Neural crest cell (in vitro differentiated cells): ENCODE results near the gene CHMP6. TPM values are rescaled to one million over a fixed set of nuclear protein-coding genes. Genes with fewer than 3 reads are reported as not detected.

Experiments
- DNase-seq: peaks from one replicate; pipeline ENCODE4 v3.0.0; 2021; ENCODE audit warnings: low read depth, mixed read lengths, low spot score
- H3K27ac Mint-ChIP-seq: one replicate; pipeline ENCODE4 v1.8.0; 2021; ENCODE audit warnings: mild to moderate bottlenecking, mixed read lengths; ENCODE audit not compliant: unreplicated experiment
- H3K27me3 Mint-ChIP-seq: 2 replicates; pipeline ENCODE4 v1.8.0; 2021; ENCODE audit warnings: low read depth, mild to moderate bottlenecking, mixed read lengths
- H3K36me3 Mint-ChIP-seq: 2 replicates; pipeline ENCODE4 v1.8.0; 2021; ENCODE audit warnings: low read depth, mild to moderate bottlenecking, mixed read lengths
- H3K4me1 Mint-ChIP-seq: 2 replicates; pipeline ENCODE4 v1.8.0; 2021; ENCODE audit warnings: mixed read lengths
- H3K4me3 Mint-ChIP-seq: one replicate; pipeline ENCODE4 v1.8.0; 2021; ENCODE audit warnings: mild to moderate bottlenecking, mixed read lengths
- H3K9me3 Mint-ChIP-seq: 2 replicates; pipeline ENCODE4 v1.8.0; 2021; ENCODE audit warnings: mixed read lengths
- CTCF ChIP-seq: fragments of 200-600 bp; sonication (generic); conservative IDR thresholded peaks from 2 replicates; pipeline ENCODE4 v1.5.0; 2021; ENCODE audit warnings: antibody characterized with exemption, mild to moderate bottlenecking
- long read RNA-seq: library from polyadenylated mRNA; unstranded; transcript quantifications from one replicate; pipeline ENCODE4 v2.0.0, GENCODE V29; 2020
- total RNA-seq: library from RNA; stranded (reverse); gene quantifications from 2 replicates; pipeline ENCODE4 v1.2.1, GENCODE V29; 2021

CHMP6 gene
- total RNA-seq: 32.7 and 33.2 TPM in 2 replicates
- long read RNA-seq, transcript CHMP6-201 (8 exons, 1,664 nt): major isoform, 16 of 19 reads
- long read RNA-seq, partial matches to known transcripts: 2 of 19 reads
- long read RNA-seq, other reads (novel, unspliced or antisense): 1 of 19 reads

- Mint-ChIP-seq H3K27me3 (peaks cover 12% of the 10 kb centered on the region), H3K4me1 (peaks cover 17% of the 10 kb centered on the region), H3K36me3 (no peaks in the 10 kb centered on the region), H3K4me3 (peak within 1 kb of the TSS; percentile 89), H3K9me3 (no peaks in the 10 kb centered on the region), H3K27ac (no peak within 1 kb of the TSS)
- DNase-seq: peak; percentile 66
- TF ChIP-seq CTCF: peak; percentile 32
These were observed at the start of gene CHMP6 for GRCh38 chr17:80991645-80992076. Gene CHMP6 (plus strand): TSS chr17:80991841. CDS start chr17:80991919, 78 bp downstream.

- Mint-ChIP-seq H3K9me3 (peaks cover 2% of the 10 kb centered on the region), H3K27me3 (peaks cover 9% of the 10 kb centered on the region), H3K27ac (no peak overlapping the region), H3K4me1 (peaks cover 17% of the 10 kb centered on the region), H3K36me3 (peaks cover 17% of the 10 kb centered on the region), H3K4me3 (no peak overlapping the region)
- no peak for DNase-seq
- TF ChIP-seq CTCF: no peak
These were observed 49.0 kb upstream of the CHMP6 start for GRCh38 chr17:80942423-80943345.

DNA sequence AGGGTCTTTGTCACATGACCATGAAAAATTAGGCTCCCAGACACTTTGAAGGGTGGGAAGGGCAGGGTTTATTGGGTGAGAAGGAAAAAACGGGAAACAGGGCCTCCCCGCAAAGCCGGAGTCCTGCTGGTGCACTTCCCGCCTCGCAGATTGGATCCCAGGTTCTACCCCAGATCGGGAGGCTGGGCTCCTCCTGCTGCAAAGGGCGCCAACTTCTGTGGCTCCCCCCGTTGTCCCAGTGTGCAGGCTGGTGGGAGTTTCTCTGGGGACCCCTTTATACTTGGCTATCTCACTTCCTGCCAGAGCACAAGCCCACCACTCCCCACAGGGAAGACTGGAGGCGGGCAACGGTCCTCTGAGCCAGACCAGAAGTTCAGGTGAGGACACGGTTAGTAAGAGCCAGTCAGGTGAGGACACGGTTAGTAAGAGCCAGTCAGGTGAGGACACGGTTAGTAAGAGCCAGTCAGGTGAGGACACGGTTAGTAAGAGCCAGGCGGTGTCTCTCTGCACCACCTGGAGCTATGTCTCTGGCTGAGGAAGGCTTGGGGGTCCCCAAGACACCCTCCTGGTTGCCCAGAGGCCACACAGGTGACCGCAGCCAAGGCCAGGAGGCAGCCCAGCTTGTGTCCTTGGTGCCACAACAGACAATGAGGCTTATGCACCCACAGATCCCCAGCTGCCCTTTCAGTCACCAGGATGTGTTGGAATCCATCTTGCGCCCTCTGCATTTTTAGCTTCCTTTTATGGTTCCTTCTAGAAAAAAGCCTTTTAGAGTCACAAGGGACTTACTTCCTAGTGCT is 48.1 kb upstream of the CHMP6 start:
- DNase-seq: no peak
- Mint-ChIP-seq H3K9me3 (peaks cover 2% of the 10 kb centered on the region), H3K36me3 (peaks cover 17% of the 10 kb centered on the region), H3K27ac (no peak overlapping the region), H3K27me3 (peaks cover 5% of the 10 kb centered on the region), H3K4me1 (peaks cover 8% of the 10 kb centered on the region), H3K4me3 (no peak overlapping the region)
- no peak for TF ChIP-seq CTCF

- peaks cover 2% of the 10 kb centered on the region for H3K9me3 Mint-ChIP-seq
- no peak overlapping the region for H3K4me3 Mint-ChIP-seq
- no peak for DNase-seq
- H3K27ac Mint-ChIP-seq: no peak overlapping the region
- H3K27me3 Mint-ChIP-seq: no peaks in the 10 kb centered on the region
- peaks cover under 1% of the 10 kb centered on the region for H3K4me1 Mint-ChIP-seq
- H3K36me3 Mint-ChIP-seq: peaks cover 17% of the 10 kb centered on the region
- no peak for TF ChIP-seq CTCF
These were observed 47.3 kb upstream of the CHMP6 start for GRCh38 chr17:80944326-80944725.

GRCh38 chr17:80945736-80946135 is 45.9 kb upstream of the CHMP6 start:
- DNase-seq: no peak
- Mint-ChIP-seq H3K4me3 (no peak overlapping the region), H3K27me3 (no peaks in the 10 kb centered on the region), H3K9me3 (peaks cover 2% of the 10 kb centered on the region), H3K4me1 (no peaks in the 10 kb centered on the region), H3K27ac (peak overlapping the region; percentile 72), H3K36me3 (peaks cover 17% of the 10 kb centered on the region)
- no peak for TF ChIP-seq CTCF
